Measurements from ENCODE around the gene UGT1A8.

UGT1A8 gene

GRCh38 chr2:233772153-233772552 is 154.7 kb downstream of the UGT1A8 start:
- no peaks in the 10 kb centered on the region for H3K27me3 ChIP-seq (ENCODE audit: insufficient read depth, poor library complexity, severe bottlenecking)
- no peak overlapping the region for H3K27ac ChIP-seq (replicated peaks)

GRCh38 chr2:233772583-233772982 is 155.2 kb downstream of the UGT1A8 start:
- no peaks in the 10 kb centered on the region for H3K27me3 ChIP-seq (ENCODE audit: insufficient read depth, poor library complexity, severe bottlenecking)
- DNase-seq (ENCODE audit: low read depth in 1 of 2, low spot score in 1 of 2), result no peak
- H3K27ac ChIP-seq (replicated peaks), result no peak overlapping the region
- TF ChIP-seq POLR2AphosphoS5 (IDR thresholded peaks at IDR 0.05; ENCODE audit: low read depth), result no peak
- TF ChIP-seq CTCF (IDR thresholded peaks at IDR 0.05; ENCODE audit: insufficient read depth, low read length), result no peak
- no peak for TF ChIP-seq GABPA (IDR thresholded peaks at IDR 0.05; ENCODE audit: low read depth)
- no peak for TF ChIP-seq SPI1 (IDR thresholded peaks at IDR 0.05; ENCODE audit: borderline replicate concordance, low read depth)
- no peak for TF ChIP-seq REST (IDR thresholded peaks at IDR 0.05; ENCODE audit: insufficient replicate concordance, low read depth)
- no peak overlapping the region for H3K4me3 ChIP-seq (replicated peaks; ENCODE audit: insufficient read depth, low read length)

More at GRCh38 chr2:233772153-233772552, 154.7 kb downstream of the UGT1A8 start:
- H3K4me3 ChIP-seq (replicated peaks; ENCODE audit: insufficient read depth, low read length), result no peak overlapping the region
- TF ChIP-seq SPI1 (IDR thresholded peaks at IDR 0.05; ENCODE audit: borderline replicate concordance, low read depth), result no peak
- no peak for TF ChIP-seq POLR2AphosphoS5 (IDR thresholded peaks at IDR 0.05; ENCODE audit: low read depth)
- no peak for TF ChIP-seq CTCF (IDR thresholded peaks at IDR 0.05; ENCODE audit: insufficient read depth, low read length)
- TF ChIP-seq GABPA (IDR thresholded peaks at IDR 0.05; ENCODE audit: low read depth), result no peak
- no peak for TF ChIP-seq REST (IDR thresholded peaks at IDR 0.05; ENCODE audit: insufficient replicate concordance, low read depth)
- no peak for DNase-seq (ENCODE audit: low read depth in 1 of 2, low spot score in 1 of 2)

- DNase-seq (ENCODE audit: low read depth in 1 of 2, low spot score in 1 of 2), result no peak
- no peak for TF ChIP-seq CTCF (IDR thresholded peaks at IDR 0.05; ENCODE audit: insufficient read depth, low read length)
- no peak for TF ChIP-seq REST (IDR thresholded peaks at IDR 0.05; ENCODE audit: insufficient replicate concordance, low read depth)
- no peak for TF ChIP-seq SPI1 (IDR thresholded peaks at IDR 0.05; ENCODE audit: borderline replicate concordance, low read depth)
- no peak for TF ChIP-seq GABPA (IDR thresholded peaks at IDR 0.05; ENCODE audit: low read depth)
- no peak for TF ChIP-seq POLR2AphosphoS5 (IDR thresholded peaks at IDR 0.05; ENCODE audit: low read depth)
- H3K4me3 ChIP-seq (replicated peaks; ENCODE audit: insufficient read depth, low read length), result no peak overlapping the region
- no peaks in the 10 kb centered on the region for H3K27me3 ChIP-seq (ENCODE audit: insufficient read depth, poor library complexity, severe bottlenecking)
- no peak overlapping the region for H3K27ac ChIP-seq (replicated peaks)
Measured at GRCh38 chr2:233773854-233774253, 156.4 kb downstream of the UGT1A8 start.

Data from HL-60 (cell line).